ENCODE measurements around the gene PIM3.

The PIM3 gene

DNA sequence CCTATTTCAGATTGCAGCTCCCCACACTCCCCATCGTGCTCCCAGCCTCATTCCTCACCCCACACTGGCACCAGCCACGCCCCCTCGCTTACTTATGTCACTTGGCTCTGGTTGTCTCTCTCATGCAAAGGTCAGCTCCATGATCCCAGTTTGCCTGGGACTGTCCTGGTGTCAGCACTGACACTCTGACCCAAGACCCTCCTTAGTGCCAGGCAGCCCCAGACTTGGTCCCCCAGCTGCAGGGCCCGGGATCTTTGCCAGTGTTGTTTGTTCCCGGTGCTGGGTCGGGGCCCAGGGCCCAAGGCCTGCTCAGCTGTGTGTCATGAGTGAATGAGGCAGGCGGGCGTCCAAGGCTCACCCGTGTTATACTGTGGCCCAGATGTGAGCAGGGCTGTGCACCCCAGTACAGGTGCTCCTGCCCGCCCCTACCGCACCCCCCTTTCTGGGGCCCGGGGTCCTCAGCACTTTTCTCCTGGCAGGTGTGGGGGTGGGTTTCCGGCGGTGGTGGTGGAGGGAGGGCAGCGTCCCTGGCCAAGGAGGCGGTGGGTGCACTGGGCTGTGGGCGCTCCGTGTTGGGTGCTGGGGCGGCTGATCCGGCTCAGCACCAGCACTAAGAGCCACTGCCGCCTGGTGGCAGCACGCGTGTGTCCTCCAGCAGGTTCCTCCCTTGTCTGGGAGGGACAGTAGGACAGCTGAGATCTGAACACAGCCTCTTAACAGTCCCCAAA lies 32.5 kb downstream of the PIM3 start:
- DNase-seq: peak; percentile 77

GRCh38 chr22:49993649-49994360 lies 33.2 kb downstream of the PIM3 start:
- DNase-seq: no peak

GRCh38 chr22:49994361-49995040 lies 33.9 kb downstream of the PIM3 start:
- DNase-seq: no peak

- no peak for DNase-seq
Observed at GRCh38 chr22:49995041-49995360, 34.4 kb downstream of the PIM3 start.

DNA sequence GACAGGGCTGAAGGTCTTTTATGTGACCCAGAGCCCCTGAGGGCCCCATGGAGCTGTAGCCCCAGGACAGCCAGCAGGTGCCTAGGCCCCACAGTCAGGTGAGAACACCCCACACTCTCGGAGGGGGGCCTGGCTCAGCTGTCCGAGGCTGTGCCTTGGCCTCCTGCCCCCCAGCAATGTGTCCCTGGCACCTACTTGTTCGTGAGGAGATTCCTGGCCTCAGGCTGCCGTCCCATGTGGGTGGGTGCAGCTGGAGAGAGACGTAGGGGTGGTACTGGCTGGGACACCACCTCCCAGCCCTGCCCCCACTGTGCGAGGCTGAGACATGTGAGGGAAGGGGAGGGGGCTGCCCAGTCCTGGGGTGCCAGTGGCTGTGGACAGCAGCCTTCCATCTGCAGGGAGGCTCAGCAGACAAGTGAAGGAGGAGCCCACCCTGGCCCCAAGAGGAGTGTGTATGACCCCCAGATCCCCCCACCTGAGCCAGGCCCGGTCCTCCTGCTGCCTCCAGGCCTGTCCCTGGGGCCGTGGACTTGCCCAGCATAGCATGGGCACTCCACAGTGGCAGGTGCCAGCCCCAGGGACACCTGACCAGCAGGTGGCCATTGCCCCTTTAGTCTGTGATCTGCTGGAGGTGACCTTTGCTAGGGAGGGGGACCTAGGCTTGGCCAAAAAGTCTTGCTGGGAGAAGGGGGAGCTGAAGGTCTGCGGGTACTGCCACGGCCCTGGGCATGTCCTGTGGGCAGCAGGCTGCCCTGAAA lies 35.0 kb downstream of the PIM3 start:
- no peak for DNase-seq

GRCh38 chr22:49996119-49996517 lies 35.5 kb downstream of the PIM3 start:
- DNase-seq: no peak

DNA sequence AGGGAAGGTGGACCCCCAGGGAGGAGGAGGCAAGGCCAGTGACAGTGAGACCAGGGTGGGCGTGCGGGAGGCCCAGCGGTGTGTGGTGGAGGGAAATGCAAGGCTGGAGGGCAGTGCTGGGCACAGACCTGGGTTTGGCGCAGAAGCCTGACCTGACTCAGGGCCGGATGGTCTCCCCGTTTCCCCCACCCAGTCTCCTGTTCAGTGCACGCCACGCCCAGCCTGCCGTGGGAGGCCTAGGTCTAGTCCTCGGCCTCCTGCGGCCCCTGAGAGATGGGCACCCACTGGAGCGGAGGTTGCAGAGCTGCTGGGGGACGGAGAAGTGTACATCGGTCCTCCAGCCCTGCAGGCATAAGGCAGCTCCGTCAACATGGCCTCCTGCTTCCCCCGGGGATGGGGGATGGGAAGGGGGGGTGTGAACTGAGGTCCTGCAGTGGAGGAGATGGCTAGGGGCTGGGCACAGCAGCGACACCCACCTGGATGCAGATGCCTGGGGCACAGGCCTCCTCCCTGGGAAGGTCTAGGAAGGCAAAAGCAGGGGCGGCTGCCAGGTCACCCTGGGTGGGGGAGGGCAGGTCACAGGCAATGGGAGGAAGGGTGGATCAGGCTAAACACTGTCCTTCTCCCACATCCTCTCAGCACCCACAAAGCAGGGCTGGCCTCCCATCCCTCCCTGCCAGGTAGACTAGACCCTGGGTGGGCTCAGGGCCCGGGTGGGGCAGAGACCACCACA lies 36.1 kb downstream of the PIM3 start:
- no peak for DNase-seq

DNA sequence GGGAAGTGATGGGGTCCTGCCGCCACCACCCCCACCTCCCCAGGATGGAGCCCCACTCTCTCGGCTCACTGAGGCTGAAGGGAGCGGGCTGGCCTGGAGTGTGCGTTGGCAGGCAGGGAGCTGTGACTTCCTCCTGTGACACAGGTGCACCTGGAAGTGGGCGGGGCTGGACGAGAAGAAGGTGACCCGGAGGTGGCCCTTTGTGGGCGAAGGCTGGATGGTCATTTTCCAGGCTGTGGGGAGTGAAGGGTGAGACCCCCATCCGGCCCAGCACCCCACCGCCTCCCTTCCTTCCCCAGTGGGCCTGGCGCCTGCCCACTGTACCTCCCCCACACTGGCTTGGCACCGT lies 36.7 kb downstream of the PIM3 start:
- no peak for DNase-seq

GRCh38 chr22:49997932-49998717 lies 37.6 kb downstream of the PIM3 start:
- DNase-seq: no peak

DNA sequence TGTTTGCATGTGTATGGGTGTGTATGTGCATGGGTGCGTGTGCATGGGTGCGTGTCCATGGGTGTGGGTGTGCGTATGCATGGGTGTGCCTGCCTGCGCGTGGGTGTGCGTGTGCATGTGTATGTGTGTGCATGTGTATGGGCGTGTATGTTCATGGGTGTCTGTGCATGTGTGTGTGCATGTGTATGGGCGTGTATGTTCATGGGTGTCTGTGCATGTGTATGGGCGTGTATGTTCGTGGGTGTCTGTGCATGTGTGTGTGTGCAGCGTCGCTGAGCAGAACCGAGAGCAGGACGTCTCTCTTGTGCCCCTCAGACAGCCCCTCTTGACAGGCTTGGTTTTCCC lies 38.1 kb downstream of the PIM3 start:
- DNase-seq: no peak

- no peak for DNase-seq
Observed at GRCh38 chr22:49999063-49999945, 38.7 kb downstream of the PIM3 start.

- no peak for DNase-seq
Observed at GRCh38 chr22:49999946-50000586, 39.5 kb downstream of the PIM3 start.

- DNase-seq: no peak
Observed at GRCh38 chr22:50000587-50001387, 40.2 kb downstream of the PIM3 start.

DNA sequence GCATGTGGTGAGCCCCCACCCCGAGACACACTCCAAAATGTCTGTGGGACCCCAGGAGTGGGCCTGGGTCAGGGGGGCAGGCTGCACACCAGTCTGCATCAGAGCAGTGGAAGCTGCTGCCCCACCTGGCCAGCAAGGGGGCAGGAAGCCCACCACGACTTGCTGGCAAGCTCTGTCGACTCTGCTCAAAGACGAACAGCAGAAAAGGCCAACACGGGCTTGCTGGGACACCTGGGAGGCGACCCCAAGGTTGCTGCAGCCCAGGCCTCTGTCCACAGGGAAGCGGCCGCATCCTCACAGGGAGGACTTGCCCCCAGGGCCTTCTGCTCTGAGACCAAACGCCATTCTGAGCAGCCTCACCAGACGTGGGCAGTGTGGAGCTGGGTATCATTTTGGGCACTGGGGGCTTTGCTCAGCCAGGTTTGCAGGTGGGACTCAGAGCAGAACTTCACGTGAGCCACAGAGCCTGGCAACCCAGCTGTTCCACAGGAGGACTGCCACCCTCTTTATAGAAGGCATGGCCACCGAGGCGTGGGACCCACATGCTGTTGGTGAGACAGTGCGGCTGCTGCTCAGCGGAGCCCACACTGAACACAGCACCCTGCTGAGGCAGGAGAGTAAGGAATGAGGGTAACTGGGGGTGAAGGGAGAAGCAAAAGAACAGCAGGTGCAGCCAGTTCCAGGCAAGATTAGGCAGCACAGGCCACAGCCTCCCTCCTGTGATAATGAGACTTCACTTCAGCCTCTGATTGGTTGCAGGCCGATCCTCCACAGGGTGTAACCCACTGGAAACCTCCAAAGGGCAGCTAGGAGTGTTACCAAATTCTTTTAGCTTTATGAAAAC lies 41.0 kb downstream of the PIM3 start:
- DNase-seq: no peak

- DNase-seq: no peak
Observed at GRCh38 chr22:50002791-50003190, 42.2 kb downstream of the PIM3 start.

DNA sequence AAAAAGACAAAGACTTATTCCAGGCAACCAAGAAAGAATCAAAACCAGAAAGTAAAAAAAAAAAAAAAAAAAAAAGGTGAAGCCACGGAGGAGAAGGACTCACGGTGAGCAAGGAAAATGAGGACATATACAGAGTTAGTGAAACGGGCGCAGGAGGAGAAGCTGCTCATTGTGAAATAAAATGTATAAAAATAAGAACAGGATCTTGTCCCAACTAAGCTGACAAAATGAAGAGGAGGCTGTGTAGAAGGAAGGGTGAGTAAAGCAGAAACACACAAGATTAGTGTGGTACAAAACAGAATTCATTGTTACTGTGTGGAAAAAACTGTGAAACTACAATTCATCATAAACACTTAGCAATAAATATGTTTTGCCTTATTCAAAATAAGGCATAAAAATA lies 44.3 kb downstream of the PIM3 start:
- DNase-seq: no peak

DNA sequence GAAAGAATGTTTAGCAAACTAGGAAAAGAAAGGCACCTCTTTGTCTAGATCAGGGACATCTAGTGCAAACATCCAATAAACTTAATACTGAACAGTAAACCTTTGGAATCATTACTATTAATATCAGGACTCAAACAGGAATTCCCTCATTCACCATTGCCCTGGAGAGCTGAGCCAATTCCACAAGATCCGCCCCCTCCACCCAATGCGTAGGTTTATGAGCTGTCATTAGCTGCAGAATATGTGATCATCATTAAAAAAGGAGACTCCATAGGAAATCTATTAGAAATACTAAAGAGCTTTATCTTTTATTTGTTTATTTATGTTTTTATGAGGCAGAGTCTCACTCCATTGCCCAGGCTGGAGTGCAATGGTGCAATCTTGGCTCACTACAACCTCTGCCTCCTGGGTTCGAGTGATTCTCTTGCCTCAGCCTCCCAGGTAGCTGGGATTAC lies 46.5 kb downstream of the PIM3 start:
- no peak for DNase-seq

Data from activated naive CD4-positive, alpha-beta T cell treated with Interleukin-2 at 50 U/mL for 16 hours (primary cell).